Measurements from ENCODE around the gene SHD. TPM values are rescaled to one million over a fixed set of nuclear protein-coding genes. Genes with fewer than 3 reads are reported as not detected.

SHD gene
- total and polyA plus RNA-seq, 9 of the 15 experiments (the other 6 are each of a cell fraction or from before 2014, with no cell fraction given): 0.05 to 0.62 (median 0.15) TPM; not detected in 5

DNA sequence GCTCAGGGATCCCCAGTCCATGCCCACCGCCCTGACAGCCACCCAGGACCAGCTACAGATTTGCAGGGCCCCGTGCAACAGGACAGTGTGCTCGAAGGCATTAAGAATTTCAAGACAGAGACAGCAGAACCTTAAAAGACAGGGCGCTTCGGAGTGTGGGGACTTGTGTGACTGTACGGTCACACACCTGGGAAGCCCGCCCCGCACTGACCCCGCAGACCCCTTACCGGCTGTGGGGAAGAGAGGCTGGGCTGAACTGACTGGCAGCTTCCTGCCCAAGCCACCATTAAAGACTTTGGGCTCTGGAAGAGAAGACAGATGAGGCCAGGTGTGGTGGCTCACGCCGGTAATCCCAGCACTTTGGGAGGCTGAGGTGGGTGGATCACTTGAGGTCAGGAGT, 45.2 kb downstream of the SHD start:
- no peak overlapping the region for H3K9ac ChIP-seq (ENCODE audit: insufficient read depth in 1 of 2, low read depth in 2 of 2, low read length in 2 of 2)
- no peaks in the 10 kb centered on the region for H3K36me3 ChIP-seq (ENCODE audit: control insufficient read depth, insufficient read depth, low read length)
- no TSS peak for BruUV-seq (replicated peaks)
- no peak overlapping the region for H3K4me3 ChIP-seq
- intact Hi-C loops (cut with micrococcal nuclease) (no loop called here), in situ Hi-C loops (cut with MboI) (no loop called here)
- ChIA-PET CTCF (ENCODE audit: low intra/inter-chr PET ratio) (no interaction called here), POLR2A (no interaction called here)
- peaks cover 3% of the 10 kb centered on the region; the same call in 1 of the 2 replicates for H3K9me3 ChIP-seq (replicated peaks; ENCODE audit: control insufficient read depth, insufficient read depth, low read depth, low read length)
- FAIRE-seq (no peak), ATAC-seq (no peak), DNase-seq (ENCODE audit: extremely low read depth in 1 of 4, low spot score in 3 of 4) (no peak)
- no peaks in the 10 kb centered on the region; a peak in 1 of 5 replicates for H3K27me3 ChIP-seq (ENCODE audit: control insufficient read depth in 2 of 2, insufficient read depth in 2 of 2, low read length in 2 of 2)
- H3K9me1 ChIP-seq (ENCODE audit: control insufficient read depth, insufficient read depth, low read length): no peaks in the 10 kb centered on the region
- 53% methylated on average over 6 of the region's 12 CpGs for WGBS (ENCODE audit: insufficient coverage, low coverage, missing lambda C conversion rate)
- no peak overlapping the region for H3K4me2 ChIP-seq (ENCODE audit: insufficient read depth, low read length)
- no peak overlapping the region for H3K27ac ChIP-seq (ENCODE audit: extremely low read depth, low read depth, low read length)
- peaks cover 12% of the 10 kb centered on the region for H3K79me2 ChIP-seq (ENCODE audit: control insufficient read depth, insufficient read depth, low read length)
- H2AFZ ChIP-seq (ENCODE audit: low read depth, low read length): no peak overlapping the region
- H3K4me1 ChIP-seq (replicated peaks in 1 of 2; ENCODE audit: control insufficient read depth in 2 of 2, insufficient read depth in 2 of 2, low read length in 2 of 2): peaks cover under 1 to 43% of the 10 kb centered on the region in 2 experiments; a peak in 3 of 5 replicates
- peaks cover 7% of the 10 kb centered on the region; the same call in 1 of the 2 replicates for H4K20me1 ChIP-seq (replicated peaks; ENCODE audit: control insufficient read depth, insufficient read depth, low read length)
- TF ChIP-seq, protein P1, sequence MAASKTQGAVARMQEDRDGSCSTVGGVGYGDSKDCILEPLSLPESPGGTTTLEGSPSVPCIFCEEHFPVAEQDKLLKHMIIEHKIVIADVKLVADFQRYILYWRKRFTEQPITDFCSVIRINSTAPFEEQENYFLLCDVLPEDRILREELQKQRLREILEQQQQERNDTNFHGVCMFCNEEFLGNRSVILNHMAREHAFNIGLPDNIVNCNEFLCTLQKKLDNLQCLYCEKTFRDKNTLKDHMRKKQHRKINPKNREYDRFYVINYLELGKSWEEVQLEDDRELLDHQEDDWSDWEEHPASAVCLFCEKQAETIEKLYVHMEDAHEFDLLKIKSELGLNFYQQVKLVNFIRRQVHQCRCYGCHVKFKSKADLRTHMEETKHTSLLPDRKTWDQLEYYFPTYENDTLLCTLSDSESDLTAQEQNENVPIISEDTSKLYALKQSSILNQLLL (CRISPR knock-in tag; IDR thresholded peaks at IDR 0.05; ENCODE audit: borderline replicate concordance): no peak
- TF ChIP-seq HNRNPH1 (optimal IDR thresholded peaks at IDR 0.05; ENCODE audit: low read depth, low read length) (no peak), CBFB (CRISPR knock-in tag; IDR thresholded peaks at IDR 0.05) (no peak), KLF16 (IDR thresholded peaks at IDR 0.05) (no peak), MYC (IDR thresholded peaks at IDR 0.05; ENCODE audit: low read depth, low read length) (no peak), MYC (CRISPR knock-in tag; IDR thresholded peaks at IDR 0.05; ENCODE audit: borderline replicate concordance, low read depth) (no peak), KDM4B (IDR thresholded peaks at IDR 0.05; ENCODE audit: borderline replicate concordance in 2 of 2, low read depth in 1 of 2) (no peak), ZBTB1 (CRISPR knock-in tag; IDR thresholded peaks at IDR 0.05; ENCODE audit: borderline replicate concordance, low read depth) (no peak), MCM2 (IDR thresholded peaks at IDR 0.05; ENCODE audit: low read depth) (no peak), PML (IDR thresholded peaks at IDR 0.05; ENCODE audit: low read length) (no peak), U2AF2 (optimal IDR thresholded peaks at IDR 0.05; ENCODE audit: low read depth, low read length) (no peak), ZBTB8A (IDR thresholded peaks at IDR 0.05; ENCODE audit: partially characterized antibody) (no peak), CBX5 (IDR thresholded peaks at IDR 0.05; ENCODE audit: borderline replicate concordance, low read depth) (no peak)
- TF ChIP-seq, protein P2, sequence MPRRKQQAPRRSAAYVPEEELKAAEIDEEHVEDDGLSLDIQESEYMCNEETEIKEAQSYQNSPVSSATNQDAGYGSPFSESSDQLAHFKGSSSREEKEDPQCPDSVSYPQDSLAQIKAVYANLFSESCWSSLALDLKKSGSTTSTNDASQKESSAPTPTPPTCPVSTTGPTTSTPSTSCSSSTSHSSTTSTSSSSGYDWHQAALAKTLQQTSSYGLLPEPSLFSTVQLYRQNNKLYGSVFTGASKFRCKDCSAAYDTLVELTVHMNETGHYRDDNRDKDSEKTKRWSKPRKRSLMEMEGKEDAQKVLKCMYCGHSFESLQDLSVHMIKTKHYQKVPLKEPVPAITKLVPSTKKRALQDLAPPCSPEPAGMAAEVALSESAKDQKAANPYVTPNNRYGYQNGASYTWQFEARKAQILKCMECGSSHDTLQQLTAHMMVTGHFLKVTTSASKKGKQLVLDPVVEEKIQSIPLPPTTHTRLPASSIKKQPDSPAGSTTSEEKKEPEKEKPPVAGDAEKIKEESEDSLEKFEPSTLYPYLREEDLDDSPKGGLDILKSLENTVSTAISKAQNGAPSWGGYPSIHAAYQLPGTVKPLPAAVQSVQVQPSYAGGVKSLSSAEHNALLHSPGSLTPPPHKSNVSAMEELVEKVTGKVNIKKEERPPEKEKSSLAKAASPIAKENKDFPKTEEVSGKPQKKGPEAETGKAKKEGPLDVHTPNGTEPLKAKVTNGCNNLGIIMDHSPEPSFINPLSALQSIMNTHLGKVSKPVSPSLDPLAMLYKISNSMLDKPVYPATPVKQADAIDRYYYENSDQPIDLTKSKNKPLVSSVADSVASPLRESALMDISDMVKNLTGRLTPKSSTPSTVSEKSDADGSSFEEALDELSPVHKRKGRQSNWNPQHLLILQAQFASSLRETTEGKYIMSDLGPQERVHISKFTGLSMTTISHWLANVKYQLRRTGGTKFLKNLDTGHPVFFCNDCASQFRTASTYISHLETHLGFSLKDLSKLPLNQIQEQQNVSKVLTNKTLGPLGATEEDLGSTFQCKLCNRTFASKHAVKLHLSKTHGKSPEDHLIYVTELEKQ (CRISPR knock-in tag; IDR thresholded peaks at IDR 0.05): no peak
- TF ChIP-seq, protein P3, sequence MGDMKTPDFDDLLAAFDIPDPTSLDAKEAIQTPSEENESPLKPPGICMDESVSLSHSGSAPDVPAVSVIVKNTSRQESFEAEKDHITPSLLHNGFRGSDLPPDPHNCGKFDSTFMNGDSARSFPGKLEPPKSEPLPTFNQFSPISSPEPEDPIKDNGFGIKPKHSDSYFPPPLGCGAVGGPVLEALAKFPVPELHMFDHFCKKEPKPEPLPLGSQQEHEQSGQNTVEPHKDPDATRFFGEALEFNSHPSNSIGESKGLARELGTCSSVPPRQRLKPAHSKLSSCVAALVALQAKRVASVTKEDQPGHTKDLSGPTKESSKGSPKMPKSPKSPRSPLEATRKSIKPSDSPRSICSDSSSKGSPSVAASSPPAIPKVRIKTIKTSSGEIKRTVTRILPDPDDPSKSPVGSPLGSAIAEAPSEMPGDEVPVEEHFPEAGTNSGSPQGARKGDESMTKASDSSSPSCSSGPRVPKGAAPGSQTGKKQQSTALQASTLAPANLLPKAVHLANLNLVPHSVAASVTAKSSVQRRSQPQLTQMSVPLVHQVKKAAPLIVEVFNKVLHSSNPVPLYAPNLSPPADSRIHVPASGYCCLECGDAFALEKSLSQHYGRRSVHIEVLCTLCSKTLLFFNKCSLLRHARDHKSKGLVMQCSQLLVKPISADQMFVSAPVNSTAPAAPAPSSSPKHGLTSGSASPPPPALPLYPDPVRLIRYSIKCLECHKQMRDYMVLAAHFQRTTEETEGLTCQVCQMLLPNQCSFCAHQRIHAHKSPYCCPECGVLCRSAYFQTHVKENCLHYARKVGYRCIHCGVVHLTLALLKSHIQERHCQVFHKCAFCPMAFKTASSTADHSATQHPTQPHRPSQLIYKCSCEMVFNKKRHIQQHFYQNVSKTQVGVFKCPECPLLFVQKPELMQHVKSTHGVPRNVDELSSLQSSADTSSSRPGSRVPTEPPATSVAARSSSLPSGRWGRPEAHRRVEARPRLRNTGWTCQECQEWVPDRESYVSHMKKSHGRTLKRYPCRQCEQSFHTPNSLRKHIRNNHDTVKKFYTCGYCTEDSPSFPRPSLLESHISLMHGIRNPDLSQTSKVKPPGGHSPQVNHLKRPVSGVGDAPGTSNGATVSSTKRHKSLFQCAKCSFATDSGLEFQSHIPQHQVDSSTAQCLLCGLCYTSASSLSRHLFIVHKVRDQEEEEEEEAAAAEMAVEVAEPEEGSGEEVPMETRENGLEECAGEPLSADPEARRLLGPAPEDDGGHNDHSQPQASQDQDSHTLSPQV (IDR thresholded peaks at IDR 0.05): no peak
